ENCODE results near the gene CHST7.

DNA sequence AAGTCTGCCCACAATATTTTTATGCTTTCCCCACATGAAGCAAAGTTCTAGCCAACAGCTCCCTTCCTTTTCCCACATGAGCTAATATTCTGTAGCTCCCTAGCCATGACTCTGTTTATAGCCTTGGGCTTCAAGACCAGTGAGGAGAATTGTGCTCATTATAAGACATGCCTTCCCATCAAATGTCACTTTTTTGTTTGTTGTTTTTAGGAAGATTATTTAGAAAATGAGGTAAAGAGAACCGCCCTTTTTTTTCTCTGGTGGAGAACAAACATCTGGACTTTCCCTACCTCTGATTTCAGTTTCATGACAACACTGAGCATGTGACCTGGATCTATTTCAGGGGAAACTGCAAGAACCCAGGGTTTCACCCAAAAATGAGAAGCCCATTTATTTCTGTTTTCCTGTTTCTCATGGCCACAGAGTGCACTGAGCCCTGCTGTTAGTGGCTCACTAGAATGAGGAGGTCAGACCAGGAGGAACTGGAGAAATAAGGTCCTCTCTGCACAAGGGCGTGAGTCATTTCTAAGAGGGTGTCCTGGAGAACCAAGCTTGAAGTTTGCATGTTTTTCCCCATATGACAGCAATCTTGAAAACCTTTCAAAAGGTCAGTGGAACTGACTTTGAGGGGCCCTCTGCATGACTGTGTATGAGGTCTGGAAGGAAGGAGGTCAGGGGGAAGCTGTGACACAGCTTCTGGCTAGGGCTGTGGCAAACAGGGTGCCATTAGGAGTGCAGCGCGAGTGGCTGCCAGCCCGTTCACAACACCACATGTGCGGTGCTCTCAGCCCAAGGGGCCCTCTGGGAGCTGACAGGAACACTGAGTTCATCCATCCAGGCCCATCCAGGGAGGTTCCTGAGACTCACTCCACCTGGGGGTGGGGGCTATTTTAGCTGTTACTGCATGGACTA lies 55.2 kb downstream of the CHST7 start:
- TF ChIP-seq FOXM1 (IDR thresholded peaks at IDR 0.05; ENCODE audit: borderline replicate concordance, low read depth) = no peak
- TF ChIP-seq EP300 (IDR thresholded peaks at IDR 0.05; ENCODE audit: borderline replicate concordance) = no peak
- TF ChIP-seq, protein P1, sequence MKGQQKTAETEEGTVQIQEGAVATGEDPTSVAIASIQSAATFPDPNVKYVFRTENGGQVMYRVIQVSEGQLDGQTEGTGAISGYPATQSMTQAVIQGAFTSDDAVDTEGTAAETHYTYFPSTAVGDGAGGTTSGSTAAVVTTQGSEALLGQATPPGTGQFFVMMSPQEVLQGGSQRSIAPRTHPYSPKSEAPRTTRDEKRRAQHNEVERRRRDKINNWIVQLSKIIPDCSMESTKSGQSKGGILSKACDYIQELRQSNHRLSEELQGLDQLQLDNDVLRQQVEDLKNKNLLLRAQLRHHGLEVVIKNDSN (IDR thresholded peaks at IDR 0.05) = no peak
- TF ChIP-seq REST (IDR thresholded peaks at IDR 0.05; ENCODE audit: low read depth) = no peak
- TF ChIP-seq CEBPB (IDR thresholded peaks at IDR 0.05) = no peak
- no peak for TF ChIP-seq MAX (IDR thresholded peaks at IDR 0.05)
- no peak for TF ChIP-seq TAF1 (IDR thresholded peaks at IDR 0.05; ENCODE audit: low read depth)
- no peak for TF ChIP-seq RAD21 (IDR thresholded peaks at IDR 0.05; ENCODE audit: low read depth)
- no peak for TF ChIP-seq YY1 (IDR thresholded peaks at IDR 0.05; ENCODE audit: low read depth)
- TF ChIP-seq TCF12 (IDR thresholded peaks at IDR 0.05; ENCODE audit: low read depth) = no peak
- no peak for TF ChIP-seq TEAD4 (IDR thresholded peaks at IDR 0.05)
- no peak for TF ChIP-seq ZBTB7A (IDR thresholded peaks at IDR 0.05; ENCODE audit: low read depth)

All from Ishikawa (cell line).